ENCODE data around the gene GABRA4.

DNA sequence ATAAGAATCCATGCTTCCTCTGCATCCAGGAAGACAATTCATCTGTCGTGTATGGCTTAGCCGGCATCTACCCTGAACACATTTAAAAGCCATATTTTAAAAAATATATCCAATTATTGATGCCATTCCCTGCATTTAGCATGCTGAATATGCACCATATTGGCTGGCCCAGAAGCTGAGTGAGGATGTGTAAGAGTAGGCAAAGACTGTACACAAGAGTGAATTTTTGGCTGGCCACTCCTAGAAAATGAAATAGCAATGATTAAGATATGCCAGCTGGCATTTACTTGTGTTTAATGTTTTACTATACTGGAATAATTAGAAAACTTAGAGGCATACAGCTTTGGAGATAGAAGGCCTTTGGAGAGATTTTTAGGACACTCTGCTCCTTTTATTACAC, 25.8 kb downstream of the GABRA4 start:
- TF ChIP-seq, protein P1, sequence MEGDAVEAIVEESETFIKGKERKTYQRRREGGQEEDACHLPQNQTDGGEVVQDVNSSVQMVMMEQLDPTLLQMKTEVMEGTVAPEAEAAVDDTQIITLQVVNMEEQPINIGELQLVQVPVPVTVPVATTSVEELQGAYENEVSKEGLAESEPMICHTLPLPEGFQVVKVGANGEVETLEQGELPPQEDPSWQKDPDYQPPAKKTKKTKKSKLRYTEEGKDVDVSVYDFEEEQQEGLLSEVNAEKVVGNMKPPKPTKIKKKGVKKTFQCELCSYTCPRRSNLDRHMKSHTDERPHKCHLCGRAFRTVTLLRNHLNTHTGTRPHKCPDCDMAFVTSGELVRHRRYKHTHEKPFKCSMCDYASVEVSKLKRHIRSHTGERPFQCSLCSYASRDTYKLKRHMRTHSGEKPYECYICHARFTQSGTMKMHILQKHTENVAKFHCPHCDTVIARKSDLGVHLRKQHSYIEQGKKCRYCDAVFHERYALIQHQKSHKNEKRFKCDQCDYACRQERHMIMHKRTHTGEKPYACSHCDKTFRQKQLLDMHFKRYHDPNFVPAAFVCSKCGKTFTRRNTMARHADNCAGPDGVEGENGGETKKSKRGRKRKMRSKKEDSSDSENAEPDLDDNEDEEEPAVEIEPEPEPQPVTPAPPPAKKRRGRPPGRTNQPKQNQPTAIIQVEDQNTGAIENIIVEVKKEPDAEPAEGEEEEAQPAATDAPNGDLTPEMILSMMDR (IDR thresholded peaks at IDR 0.05), result no peak
- TF ChIP-seq POLR2A (IDR thresholded peaks at IDR 0.05), result no peak
